ENCODE measurements around the gene CCDC169.

DNA sequence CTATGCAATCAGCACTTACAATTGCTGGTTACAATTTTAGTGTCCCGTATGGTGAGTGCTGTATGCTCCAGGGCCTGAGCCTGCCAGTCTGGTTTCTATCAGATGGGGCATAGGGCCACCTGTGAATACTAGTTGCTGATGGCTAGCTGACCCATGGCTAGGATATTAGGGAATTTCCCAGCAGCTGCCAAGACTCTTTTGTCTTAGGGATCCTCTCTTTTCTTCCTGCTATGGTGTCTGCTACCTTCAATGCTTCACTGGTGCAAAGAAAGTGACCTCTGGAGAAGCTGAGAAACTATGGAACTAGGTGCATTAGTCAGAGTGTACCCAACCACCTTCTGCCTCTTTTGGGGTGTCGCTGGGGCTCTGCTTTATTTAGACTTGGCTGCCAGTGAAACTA is 11.6 kb downstream of the CCDC169 start:
- no peak for TF ChIP-seq ARNTL (CRISPR knock-in tag; IDR thresholded peaks at IDR 0.05; ENCODE audit: borderline replicate concordance, low read depth)
- no peak for TF ChIP-seq ZFP30 (CRISPR knock-in tag; IDR thresholded peaks at IDR 0.05)
- TF ChIP-seq TOX (CRISPR knock-in tag; IDR thresholded peaks at IDR 0.05; ENCODE audit: borderline replicate concordance), result no peak
- no peak for TF ChIP-seq CSDC2 (CRISPR knock-in tag; IDR thresholded peaks at IDR 0.05)
- no peak for TF ChIP-seq ZC3H10 (CRISPR knock-in tag; IDR thresholded peaks at IDR 0.05)
- TF ChIP-seq BACH2 (CRISPR knock-in tag; IDR thresholded peaks at IDR 0.05; ENCODE audit: borderline replicate concordance), result no peak
